ENCODE data around the gene EXOC4.

DNA sequence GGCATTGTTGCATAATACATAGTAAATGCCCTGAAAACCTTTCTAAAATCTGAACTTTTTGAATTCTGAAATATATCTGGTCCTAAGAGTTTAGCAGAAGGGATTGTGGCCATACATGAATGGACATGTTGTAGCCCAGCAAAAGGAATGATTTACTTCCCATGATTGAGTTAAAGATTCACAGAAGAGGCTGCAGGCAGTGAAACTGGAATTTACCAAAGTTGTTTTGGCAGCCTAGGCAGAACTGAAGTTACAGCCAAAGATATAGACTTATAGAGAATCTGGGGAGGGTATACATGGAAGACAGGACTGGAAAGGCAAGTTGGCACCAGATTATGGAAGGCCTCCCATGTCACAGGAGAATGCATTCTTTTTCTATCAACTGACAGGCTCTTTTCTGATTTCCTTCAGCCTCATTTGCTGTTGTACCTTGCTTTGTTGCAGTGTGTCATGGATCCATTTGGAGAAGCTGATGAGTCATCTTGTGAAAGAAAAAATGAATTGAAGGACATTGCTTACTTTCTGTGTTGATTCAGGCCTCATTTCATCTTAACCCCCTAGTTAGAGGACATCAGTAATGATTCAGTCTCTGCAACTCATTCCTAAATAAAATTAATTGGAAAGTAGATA, 518.1 kb downstream of the EXOC4 start:
- TF ChIP-seq ZNF354C (tag by site-specific recombination; IDR thresholded peaks at IDR 0.05; ENCODE audit: borderline replicate concordance, low read depth), result no peak
- no peak for TF ChIP-seq ZNF561 (tag by site-specific recombination; IDR thresholded peaks at IDR 0.05; ENCODE audit: borderline replicate concordance)
- no peak for TF ChIP-seq ZNF302 (tag by site-specific recombination; IDR thresholded peaks at IDR 0.05; ENCODE audit: low read depth)
- TF ChIP-seq, protein P1, sequence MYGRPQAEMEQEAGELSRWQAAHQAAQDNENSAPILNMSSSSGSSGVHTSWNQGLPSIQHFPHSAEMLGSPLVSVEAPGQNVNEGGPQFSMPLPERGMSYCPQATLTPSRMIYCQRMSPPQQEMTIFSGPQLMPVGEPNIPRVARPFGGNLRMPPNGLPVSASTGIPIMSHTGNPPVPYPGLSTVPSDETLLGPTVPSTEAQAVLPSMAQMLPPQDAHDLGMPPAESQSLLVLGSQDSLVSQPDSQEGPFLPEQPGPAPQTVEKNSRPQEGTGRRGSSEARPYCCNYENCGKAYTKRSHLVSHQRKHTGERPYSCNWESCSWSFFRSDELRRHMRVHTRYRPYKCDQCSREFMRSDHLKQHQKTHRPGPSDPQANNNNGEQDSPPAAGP (tag by site-specific recombination; IDR thresholded peaks at IDR 0.05), result no peak
- no peak for TF ChIP-seq CTCF (tag by site-specific recombination; IDR thresholded peaks at IDR 0.05)
- no peak for TF ChIP-seq ZNF571 (tag by site-specific recombination; IDR thresholded peaks at IDR 0.05)
- no peak for TF ChIP-seq ZNF621 (tag by site-specific recombination; IDR thresholded peaks at IDR 0.05)
- no peak for TF ChIP-seq ZNF768 (tag by site-specific recombination; IDR thresholded peaks at IDR 0.05)
- TF ChIP-seq ZEB2 (tag by site-specific recombination; IDR thresholded peaks at IDR 0.05), result no peak
